NCI-H510A (cell line): ENCODE results near the gene ROBO2.

Experiments used
- DNase-seq: peaks from one replicate; lab custom pipeline; 2025; lab: John Stamatoyannopoulos, UW

Gene ROBO2

DNA sequence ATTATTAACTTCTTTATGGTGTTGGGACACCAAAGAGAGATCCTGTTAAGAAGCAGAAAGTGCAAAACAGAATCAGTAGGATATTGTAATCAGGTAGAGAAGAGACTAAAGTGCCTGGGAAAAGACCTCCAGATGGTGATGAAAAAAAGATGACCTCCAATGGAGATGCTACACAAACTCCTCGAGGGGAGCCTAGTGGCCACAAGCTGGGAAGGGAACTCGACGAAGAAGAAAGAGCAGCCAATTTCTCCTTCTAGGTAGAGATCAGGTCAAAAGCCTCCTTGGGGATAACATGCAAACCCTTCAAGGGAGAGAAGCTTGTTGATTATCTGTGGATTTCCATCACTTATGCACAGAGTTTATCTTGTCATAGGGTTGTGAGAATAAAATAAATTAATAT lies 647.6 kb downstream of the ROBO2 start:
- no peak for DNase-seq

DNA sequence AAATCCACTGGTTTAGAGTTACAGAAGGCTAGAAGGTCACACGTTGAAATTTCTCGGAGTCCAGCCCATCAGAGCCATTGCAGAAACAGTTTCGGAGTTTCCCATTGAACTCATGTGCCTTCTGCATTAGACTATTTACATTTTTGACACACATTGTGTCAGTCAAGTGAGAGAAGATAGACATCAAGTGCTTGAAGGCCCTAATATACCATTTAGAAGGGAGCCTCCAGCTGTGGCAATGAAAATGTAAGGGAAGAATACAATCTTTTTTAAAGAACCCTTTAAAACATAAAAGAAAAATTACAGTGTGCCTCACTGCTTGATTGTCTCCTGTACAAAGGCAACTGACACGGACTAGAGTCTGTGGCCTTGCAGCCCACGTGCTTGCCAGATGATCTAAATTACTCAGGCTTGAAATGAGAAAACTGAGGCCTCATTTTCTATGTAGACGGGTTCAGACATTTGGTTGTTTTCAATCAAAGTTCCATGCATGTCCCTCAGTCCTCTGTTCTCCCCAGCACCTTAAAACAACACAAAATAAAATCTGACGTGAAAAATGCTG lies 650.5 kb downstream of the ROBO2 start:
- DNase-seq, result no peak

DNA sequence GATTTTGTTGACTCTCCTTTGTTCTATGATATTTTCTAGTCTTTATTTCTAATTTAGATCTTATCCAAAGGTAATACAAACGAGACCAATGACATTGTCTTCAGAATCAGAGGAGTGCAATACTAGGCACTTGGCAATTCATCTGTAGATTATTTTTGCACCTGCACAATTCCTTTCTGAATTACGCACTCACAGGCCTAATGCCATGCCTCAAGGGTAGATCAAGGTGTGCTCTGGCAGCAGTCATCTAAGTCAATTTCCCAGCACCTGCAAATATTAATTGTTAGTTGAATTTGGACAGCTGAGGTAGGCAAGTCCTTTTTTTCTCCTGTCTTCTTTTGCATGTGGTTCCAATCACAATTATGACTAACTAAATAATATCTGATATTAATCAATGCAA lies 653.2 kb downstream of the ROBO2 start:
- no peak for DNase-seq

DNA sequence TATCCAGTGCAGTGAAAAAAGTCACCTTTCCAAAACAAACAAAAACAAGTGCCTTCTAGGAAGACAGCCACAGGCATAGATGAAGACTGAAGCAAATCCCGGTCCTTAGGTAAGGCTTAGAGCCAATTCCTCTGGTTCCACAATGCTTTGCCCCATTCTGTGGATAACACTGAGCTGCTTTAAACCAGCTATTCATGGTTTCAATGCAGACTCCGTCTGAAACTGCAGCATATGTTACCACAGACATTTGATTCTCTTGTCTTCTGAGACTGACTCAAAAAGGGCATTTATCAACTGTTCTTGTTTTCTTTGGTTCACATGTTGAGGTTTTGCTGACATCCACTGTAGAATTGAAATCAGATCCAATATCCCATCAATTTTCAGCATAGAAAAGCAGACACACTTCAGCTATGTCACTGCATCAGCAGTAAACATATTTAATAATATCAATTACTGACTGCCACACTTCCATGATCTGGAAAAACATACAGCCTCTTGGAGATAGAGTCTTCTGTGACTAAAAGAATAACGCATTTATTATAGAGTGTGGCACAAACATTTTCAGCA lies 659.3 kb downstream of the ROBO2 start:
- DNase-seq, result no peak
